PC-3 (cell line): Measurements from ENCODE around the gene ABAT.

Experiments
- CTCF ChIP-seq: fragments of 300-600 bp; sonication (generic); conservative IDR thresholded peaks from 2 replicates; pipeline ENCODE4 v1.5.1; 2017; ENCODE audit warnings: antibody characterized with exemption, low read depth, mild to moderate bottlenecking, low read length
- EZH2 ChIP-seq: fragments of 300-600 bp; sonication (generic); IDR thresholded peaks from one replicate; pipeline ENCODE4 v1.6.1; 2017; ENCODE audit warnings: antibody characterized with exemption, mild to moderate bottlenecking, low read length; ENCODE audit not compliant: unreplicated experiment
- EZH2phosphoT487 ChIP-seq: fragments of 300-600 bp; sonication (generic); IDR thresholded peaks from 2 replicates; pipeline ENCODE4 v1.6.1; 2018; ENCODE audit warnings: mild to moderate bottlenecking, antibody characterized with exemption, low read length, borderline replicate concordance

DNA sequence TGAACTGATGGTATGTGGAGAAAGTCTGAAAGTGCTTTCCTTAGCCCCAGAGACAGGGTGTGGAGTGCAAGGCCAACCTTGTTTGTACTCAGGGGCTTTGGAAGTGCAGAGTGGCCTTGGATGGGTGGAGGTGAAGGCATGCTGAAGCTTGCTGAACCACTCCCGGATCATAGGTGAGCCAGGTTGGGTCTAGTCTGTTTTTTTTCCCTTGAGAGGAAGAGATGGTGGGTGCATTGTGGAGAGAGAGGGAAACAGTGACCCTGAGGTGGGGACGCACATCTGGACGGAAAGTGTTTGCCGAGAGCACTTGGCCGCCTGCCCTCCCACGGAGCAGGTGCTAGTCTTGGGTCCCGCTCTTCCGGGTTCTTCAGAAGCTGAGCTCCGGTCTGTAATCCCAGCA, 12.5 kb downstream of the ABAT start:
- no peak for TF ChIP-seq EZH2phosphoT487
- no peak for TF ChIP-seq CTCF
- no peak for TF ChIP-seq EZH2
